GM19438 (cell line): Measurements from ENCODE around the gene TADA1.

ENCODE experiments used
- ATAC-seq: cut with Tn5 transposase; IDR thresholded peaks from one replicate; pipeline ENCODE4 v1.9.1; 2021; ENCODE audit warnings: low read depth; ENCODE audit not compliant: unreplicated experiment

Gene TADA1, protein sequence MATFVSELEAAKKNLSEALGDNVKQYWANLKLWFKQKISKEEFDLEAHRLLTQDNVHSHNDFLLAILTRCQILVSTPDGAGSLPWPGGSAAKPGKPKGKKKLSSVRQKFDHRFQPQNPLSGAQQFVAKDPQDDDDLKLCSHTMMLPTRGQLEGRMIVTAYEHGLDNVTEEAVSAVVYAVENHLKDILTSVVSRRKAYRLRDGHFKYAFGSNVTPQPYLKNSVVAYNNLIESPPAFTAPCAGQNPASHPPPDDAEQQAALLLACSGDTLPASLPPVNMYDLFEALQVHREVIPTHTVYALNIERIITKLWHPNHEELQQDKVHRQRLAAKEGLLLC

DNA sequence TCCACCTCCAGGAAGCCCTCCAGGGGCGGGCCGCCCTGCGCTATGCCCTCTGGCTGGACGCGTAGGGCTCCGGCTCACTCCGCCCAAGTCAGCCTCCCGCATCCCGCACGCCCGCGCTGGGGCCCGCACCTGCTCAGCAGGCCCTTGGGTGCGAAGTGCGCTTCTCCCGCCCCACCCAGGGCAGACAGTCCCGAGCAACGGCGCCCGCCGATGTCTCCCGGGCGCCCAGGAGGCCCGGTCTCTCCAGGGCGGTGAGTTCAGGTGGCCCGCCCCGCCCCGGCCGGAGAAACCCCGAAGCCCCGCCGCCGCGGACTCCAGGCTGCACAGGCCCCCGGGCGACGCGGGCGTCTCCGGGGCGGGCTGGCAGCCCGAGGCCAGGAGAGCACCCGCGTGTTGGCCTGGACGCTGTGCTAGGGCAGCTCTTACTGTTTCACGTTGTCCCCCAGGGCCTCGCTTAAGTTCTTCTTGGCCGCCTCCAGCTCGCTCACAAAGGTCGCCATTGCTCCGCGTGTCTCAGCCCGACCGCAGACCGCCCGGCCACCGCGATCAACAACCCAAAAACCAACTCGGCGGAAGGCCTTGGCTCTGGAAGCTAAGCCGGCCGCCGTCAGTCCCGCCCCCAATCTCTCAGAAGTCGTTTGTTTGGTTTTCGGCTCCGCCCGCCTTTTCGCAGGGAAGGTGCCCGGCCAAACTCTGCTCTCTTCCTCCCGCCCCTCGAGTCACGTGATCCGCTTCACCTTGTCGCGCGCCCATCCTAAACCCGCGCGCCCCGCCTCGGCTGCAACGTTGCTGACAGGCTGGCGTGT lies at the start of gene TADA1:
Gene TADA1, minus strand, starts transcription at position 531 of the 806 bp plus-strand sequence. Its CDS starts 31 bp downstream, at position 500.
- ATAC-seq = peak; percentile 88

DNA sequence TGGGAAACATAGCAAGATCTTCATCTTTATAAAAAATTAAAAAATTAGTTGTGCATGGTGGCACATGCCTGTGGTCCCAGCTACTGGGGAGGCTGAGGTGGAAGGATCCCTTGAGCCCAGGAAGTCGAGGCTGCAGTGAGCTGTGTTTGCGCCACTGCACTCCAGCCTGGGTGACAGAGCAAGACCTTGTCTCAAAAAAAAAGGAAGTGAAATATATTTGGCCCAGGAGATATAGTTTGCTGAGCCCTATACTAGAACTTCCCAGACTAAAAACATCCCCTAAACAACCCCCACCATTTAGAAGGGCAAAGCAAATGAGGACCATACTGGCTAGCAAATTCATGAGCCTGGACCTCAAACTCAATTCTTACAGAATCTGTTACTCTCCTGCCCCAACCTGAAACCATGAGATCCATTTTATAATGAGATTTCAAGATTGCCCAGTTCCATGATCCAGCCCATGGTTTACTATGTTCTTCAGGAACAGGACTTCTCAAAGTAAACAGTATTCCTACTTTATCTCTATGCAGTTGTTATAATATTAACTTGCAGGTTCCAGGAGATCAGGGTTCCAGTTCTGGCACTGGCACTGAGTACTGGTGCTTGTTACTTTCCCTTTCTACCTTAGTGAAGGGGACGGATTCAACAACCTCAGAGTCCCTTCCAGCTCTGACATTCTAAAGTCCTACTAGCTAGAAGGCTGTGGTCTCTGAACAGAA lies 48.9 kb upstream of the TADA1 start:
- peak; percentile 68 for ATAC-seq

DNA sequence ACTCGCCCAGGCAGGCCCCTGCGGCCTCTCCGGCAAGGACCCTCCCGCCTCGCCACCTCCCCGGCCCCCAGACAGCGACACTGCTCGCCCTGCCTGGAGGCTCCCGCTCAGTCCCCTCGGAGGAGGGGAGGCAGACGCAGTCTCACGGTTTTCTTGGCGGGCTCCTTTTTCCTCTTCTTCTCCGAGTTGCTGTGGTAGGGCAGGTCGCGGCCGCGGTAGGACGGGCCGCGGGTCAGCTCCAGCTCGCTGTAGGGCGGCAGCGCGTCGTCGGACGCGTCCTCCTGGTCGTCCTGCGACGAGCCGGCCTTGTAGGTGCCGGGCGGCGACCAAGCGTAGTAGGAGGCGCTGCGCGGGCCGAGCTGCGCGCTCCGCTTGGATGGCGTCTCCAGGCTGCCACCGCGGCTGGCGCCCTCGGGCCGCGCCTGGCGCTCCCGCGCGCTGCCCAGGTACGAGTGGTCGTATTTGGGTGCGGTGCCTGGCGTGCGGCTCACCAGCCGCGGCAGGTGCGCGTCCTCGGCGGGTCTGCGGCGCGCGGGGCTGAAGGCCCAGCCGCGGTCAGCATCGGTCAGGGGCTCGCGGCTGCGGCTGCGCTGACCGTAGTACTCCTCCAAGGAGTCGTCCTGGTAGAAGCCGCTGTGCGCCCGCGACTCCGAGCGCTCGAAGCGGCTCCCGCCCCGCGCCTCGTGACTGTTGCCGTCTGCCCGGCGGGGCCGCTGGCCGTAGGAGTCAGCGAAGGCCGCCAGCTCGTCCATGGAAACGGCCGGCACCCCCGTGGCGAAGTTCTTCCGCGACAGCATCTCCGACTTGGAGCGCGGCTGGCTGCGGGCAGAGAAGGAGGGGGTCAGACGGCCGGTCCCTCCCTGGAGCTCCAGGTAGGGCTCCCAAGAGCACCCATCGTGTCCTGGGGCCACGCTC lies 44.8 kb upstream of the TADA1 start:
- peak; percentile 45 for ATAC-seq

DNA sequence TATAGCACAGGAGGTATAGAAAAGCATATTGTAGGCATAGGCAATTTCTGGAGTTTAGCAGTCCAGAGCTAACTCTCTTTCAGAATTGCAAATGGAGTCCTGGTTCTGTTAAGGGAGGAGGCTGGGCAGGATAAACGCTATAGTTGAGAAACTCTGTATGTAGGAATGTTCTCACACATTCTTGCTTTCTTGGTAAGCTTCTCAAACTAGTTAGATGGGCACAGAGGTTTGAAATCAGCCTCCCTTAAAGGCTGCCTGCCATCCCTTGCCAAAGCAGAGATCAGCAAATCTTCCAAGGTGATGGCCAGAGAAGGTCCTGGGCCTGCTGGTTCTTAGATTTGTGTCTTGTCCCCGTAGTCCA lies 42.9 kb upstream of the TADA1 start:
- no peak for ATAC-seq

DNA sequence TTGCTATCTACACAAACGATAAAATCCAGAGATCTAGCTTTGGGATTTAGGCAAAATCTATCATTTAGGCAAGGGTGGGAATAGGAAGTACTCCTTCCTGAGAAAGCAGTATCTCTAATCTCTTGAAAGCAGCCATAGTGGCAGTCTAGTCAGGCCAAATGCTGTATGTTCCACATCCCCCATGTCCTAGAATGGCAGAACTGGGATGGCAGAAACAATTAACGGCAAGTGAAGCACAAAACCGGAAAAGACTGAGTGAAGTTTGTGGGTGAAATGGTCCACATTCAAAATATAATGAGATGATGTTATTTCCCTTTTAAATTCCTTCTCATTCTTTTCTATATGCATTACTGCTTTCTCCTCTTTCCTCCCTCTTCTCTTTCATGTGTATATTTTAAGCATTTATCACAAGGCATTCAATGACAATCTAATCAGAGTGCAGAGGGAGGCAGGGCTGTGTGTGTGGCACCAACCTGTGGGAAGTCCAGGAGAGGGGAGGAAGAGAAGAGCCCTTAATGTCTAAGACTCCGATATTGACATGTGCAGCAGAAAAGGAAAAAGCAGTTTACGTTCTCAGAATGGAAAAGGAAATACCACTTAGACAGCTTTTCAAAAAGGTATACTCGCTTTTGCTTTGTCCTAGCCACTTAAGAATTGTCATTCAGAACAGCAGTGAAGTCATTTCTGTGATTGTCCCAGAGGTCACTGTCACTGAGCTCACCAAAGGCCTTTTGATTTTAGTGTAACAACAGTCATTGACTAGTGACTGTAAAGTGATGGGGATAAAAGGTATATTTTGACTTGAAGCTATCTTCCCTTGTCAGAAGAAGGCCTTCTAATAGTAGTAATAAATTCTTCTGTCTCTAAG lies 42.3 kb upstream of the TADA1 start:
- no peak for ATAC-seq

DNA sequence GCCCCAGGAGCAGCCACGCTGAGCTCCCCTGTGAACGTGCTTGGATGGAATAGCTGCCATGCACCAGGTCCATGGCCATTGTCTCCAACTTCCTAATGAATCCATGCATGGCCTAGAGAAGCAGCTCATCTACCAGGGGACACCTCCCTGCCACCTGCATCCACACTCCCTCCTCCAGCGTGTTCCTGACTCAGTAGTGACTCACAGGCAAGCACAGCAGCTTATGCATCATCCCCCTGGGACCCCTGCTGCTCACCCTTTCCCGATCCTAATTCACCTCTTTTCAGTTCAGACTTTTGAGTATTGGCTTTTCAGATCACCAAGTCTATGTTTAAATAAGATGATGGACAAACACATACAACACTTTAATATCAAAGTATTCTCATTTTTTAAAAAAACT lies 39.9 kb upstream of the TADA1 start:
- ATAC-seq = no peak

DNA sequence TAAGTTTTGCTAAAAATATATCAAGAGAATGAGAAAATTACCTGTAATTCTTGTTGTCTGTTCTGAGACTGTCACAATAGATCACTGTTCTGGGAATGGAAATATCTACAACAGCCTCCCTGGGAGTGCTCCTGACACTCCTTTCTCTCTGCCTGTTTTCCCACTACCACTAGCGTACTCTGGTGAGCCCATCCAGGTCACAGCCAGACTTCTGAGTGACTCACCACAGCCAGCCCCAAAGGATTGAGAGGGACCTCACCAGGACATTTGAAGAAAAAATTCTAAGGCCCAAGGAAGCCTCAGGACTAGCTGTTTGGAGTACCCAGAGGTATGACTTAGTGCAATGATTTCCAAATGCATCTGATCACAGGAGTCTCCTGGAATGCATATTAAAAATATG lies 39.0 kb upstream of the TADA1 start:
- ATAC-seq = no peak

DNA sequence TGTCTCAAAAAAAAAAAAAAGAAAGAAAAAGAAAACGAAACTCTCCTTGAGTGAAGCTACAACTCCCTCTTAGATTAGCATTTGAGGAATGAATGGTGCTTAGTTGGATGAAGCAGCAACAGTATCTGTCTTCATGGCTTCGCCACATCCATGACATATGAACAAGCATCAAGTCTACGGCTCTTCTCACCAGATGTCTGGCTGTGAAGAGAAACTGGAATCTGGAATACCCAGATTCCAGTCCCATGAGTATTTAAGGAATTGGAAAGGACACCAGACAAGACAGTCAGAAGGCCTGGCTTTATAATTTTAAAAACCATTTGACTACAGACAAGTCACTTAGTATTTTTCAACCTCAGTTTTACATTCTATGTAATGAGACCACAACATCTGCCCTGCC lies 38.0 kb upstream of the TADA1 start:
- ATAC-seq = no peak

DNA sequence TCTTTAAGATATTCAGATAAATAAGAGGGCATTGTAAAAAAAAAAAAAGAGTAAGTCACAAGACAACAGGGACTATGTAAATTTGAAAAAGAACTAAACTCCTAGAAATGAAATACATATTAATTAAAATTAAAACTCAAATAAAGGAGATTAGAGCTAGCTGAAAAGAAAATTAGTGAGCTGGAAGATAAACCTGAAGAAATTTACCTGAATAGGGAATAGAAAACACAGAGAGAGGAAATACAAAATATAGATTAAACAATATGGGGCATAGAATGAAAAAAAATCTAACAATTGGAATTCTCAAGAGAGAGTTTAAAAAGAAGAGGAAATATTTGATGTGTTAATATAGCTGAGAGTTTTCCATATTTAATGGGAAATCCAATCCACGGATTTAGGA lies 35.6 kb upstream of the TADA1 start:
- ATAC-seq = no peak

DNA sequence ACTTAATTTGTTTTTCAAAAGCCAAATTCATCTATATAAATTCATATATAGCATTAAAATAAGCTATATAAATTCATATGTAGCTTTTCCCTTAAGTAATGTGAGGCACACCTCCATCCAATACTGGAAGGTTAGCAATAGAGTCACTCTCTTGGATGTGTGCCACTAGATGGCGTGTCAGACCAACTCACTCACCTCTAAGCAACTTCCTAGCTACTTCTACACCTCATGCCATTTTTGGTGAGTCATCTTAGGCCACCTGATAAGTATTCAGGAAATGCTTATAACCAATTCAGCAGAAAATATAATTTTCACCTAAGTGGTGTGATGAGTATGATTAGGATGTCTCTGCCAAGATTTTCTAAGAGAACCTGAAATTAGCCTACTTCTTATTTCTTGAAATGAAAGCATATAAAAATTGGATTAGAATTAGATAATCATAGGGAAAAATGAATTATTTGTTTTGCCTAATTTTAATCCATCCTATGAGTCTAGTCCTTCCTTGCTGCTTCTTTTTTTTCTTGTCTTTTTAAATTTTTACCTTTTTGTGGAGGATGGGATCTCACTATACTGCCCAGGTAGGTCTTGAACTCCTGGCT lies 34.4 kb upstream of the TADA1 start:
- peak; percentile 89 for ATAC-seq

DNA sequence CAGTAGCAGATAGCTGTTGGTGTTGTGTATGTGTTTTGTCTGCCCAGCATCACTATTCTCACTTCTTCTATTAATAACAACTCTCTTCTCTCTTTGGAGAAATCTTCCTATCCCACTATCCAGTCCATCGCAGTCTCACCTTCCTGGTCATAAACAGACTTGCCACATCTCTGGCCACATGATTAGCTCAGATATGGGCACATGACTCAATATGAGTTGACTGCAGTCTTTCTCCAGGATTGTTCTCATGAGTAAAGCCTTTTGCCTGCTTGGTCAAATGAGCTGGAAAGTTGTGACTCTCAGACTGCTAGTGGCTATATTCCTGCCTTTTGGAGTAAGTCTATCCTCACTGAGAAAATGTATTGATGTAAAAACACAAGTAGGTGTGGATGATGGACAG lies 32.9 kb upstream of the TADA1 start:
- ATAC-seq = no peak

DNA sequence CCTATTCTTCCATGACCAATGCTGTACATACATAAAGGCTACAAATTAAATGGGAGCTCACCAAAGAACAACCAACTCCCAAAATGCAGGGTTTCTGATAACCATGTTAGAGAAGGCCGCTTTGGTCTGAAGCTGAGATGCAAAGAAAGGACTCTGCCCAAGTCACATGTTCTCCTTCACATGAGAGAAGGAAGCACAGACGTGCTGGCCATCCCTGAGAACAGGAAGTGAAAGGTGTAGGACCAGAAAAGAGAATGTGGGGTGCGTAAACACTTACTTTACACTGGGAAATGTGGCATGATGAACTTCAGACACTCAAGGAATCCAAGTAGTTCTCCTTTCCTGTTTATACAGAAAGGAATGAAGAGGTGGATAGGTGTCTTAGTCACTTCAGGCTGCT lies 31.7 kb upstream of the TADA1 start:
- no peak for ATAC-seq

DNA sequence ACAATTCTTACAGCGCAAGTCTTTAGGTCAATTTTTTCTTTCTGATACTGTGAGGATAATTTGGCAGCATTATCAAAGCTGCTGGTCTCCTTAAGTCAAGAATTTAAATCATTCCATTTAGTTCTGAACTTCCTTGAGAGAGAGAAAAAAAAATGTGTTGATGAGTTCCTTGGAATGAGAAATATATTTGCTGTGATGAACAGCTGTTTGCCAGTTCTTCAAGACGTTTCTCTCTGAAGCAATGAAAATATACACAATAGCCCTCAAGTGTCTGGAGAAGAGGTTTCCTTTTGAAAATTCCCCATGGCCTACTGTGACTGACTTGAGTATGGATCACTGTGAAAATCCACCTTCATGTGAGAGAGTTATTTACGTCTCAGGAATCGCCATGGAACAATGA lies 31.0 kb upstream of the TADA1 start:
- ATAC-seq = no peak

DNA sequence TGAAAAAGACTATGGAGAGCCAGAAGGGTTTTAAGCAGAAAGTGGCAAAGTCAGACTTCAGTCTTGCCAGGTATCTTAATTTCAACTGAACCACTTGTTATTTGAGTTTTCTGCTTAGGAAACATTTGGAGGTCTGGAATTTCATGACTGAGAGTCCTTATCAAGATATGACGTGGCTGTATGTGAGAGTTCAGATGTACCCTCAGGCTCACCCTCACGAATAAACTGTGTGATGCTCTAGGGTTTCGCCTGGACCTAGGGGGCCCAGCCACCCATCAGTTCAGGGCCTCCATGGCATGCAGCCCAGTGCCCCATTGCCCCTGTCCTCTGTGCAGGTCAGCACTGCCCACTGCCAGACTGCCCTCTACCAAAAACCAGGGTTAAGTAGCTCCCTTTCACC lies 30.6 kb upstream of the TADA1 start:
- ATAC-seq = no peak

DNA sequence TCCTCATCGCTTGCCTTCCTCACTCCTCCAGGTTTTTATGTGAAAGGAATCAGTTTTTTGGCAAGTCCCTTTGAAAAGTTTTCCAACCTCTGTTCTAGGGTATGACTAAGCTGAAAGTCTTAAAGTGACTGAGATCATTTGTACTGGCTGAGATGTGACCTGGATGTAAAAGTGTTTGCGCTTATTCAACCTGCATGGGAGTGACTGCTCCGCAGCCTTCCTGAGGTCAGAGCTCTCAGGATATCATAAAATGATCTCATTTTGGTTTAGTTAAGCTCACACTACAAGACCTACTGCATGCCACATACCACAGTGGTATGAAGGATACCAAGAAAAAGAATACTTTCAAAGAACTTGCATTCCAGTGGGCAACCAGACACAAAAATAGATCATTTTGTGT lies 29.8 kb upstream of the TADA1 start:
- no peak for ATAC-seq

DNA sequence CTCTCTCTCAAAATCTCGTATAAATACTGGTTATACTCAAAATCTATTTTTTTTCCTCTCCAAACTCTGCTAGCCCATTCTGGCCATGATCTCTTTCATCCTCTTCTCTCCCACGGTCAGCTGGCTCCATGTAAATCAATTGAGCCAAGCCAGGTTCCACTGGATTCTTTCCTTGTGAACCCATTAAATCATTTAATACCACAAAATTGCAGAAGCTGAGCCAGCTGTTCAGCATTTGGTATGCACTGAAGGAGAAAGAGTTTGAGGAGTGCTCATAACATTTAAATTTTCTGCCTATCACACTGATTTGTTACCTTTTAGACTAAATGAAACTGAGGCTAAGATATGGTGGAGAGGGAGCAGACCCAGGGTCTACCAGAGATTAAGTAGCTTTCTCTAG lies 29.1 kb upstream of the TADA1 start:
- no peak for ATAC-seq

DNA sequence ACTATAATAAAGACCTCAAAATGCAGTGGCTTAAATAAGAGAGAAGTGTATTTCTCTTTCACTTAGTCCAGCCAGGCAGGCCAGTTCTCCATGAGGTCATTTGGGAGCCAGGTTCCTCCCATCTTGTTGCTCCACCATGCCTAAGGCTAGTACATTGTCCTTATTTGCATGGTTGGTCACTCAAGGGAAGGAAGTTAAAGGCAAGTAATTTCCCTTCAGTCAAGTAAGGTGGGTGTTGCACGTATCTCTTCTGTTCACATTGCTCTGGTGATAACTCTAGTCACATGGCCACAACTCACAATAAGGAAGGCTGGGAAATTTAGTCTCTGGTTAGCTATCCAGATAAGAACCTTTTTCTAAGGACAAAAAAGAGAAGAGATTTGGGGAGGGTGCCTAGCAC lies 27.2 kb upstream of the TADA1 start:
- ATAC-seq = no peak

DNA sequence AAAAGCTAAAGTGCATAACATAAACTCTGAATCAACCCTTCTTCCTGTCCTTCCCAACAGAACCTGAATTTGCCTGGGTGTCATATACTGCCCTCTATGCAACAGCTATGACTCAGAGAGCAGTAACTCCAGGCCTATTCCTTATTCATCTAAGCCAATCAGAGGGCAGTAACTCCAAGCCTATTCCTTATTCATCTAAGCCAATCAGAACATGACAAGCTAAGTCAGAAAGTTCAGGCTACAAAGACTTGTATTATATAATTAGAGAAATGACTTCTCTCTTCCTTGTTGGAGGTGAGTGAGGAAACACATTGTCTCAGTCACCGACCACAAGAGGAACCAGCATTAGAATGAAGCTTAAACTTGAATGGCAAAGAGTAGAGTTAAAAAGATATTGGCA lies 26.2 kb upstream of the TADA1 start:
- ATAC-seq = no peak

DNA sequence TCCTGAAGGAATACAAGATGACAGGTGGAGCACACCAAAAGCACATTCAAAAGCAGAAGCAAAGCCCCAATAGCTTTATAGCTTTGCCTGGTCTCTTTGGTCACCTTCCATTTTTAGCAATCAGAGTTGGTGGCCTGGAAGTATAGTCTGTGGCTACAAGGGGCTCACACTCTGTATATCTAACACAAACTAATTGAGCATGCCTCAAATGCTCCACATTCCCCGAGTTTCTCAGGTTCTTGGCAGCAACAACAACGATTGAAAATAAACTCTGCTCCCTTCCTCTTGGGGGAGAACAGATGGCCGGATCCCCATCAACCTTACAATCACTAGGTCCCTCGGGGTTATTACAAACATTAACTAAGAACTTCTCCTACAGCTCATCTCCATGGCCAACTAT lies 24.9 kb upstream of the TADA1 start:
- no peak for ATAC-seq
